GM18870 (cell line): ENCODE data around the gene CYCS.
"Not testable (repeated sequence)": the region's sequence is repeated elsewhere in the genome, so short reads cannot be mapped to it uniquely, and the experiment has no call there.

Experiments
- ATAC-seq: cut with Tn5 transposase; IDR thresholded peaks from one replicate; pipeline ENCODE4 v1.9.1; 2021; ENCODE audit warnings: moderate library complexity; ENCODE audit not compliant: unreplicated experiment

Gene CYCS

DNA sequence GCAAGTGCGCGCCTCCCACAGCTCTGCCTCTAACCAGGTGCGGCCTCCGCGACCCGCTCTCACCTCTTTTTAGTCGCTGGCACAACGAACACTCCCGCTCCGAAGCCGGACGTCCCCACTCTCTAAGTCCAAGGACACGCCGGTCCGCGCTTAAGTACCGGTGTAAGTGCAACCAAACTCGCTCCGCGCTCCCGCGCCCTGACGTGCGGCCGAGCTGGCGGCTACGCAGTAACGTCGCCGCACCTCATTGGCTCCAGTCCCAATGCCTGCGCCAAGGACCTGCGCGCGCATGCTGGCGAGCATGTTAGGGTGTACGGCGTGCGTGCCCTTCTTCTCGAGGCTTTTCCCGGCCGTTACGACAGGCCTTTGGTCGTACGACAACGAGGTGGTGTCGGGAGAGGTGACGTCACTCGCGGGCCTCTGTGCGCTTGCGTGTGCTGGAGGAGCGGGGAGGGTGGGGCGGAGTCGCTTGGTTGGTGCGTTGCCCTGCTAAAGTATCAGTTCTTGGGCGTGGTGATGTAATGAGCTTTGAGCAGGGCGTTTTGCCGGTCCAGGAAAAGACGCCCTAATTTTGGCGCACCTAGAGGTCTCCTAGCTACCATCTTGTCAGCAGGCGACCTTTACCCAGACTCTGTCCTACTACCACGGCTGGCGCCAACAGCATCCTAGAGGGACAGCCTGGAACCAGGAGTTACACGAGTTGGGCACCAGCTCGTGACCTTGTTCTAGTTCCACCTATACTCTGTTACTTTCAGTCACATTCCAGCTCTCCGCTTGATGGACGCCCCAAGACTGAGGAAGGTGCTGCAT, at the start of gene CYCS:
TSS of gene CYCS (minus strand) at position 124 of the 810 bp plus-strand sequence. CDS start 1,141 bp downstream, outside the sequence.
- peak; percentile 92 for ATAC-seq

DNA sequence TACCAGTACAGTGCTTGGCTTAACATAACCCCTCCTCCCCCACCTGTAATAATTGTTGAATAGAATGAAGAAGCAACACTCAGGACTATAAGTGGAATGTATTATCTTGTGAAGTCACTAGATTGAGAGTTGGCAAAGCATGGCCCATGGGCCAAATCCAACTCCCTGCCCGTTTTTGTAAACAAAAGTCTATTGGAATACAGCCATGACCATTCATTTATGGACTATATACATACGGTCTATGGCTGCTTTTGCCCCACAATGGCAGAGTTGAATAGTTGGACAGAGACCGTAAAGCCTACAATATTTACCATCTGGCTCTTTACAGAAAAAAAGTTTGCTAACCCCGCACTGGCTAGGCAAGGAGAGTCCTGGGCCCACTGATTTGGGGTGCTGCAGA, 48.1 kb upstream of the CYCS start:
- no peak for ATAC-seq

DNA sequence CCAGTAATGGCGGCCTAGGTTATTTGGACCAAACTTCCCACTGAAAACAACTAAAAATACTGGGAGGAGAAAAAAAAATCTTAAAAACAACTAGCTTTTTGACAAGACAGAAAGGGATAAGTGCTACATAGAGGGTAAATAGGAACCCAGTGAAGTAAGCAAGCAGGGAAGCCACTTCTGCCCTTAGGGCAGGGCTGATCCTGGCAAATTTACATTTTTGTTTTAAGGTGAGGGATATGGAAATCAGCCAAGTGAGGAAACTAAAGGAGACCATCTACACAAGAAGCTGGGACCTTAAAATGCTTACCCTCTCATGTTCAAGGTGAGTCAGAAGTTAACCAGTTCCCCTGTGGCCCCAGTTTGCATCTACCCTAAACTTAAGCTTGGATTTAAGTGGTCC, 46.5 kb upstream of the CYCS start:
- ATAC-seq: no peak

DNA sequence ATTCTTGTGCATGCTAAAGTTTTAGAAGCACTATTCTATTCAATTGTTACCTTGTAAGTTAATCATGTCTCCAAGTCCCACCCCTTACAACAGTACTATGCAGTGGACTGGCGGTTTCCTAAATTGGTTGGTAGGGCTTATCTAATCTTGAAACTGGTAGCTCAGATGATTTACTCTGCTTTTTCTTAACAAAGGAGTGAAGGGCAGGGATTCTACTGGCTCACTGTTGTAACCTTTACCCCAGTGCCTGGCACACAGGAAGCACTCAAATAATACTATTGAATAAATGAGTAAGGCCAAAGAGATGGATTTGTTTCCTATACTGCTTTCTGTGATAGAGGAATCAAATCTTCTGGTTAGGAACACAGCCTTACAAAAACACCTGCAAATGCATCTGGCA, 46.0 kb upstream of the CYCS start:
- ATAC-seq: no peak

DNA sequence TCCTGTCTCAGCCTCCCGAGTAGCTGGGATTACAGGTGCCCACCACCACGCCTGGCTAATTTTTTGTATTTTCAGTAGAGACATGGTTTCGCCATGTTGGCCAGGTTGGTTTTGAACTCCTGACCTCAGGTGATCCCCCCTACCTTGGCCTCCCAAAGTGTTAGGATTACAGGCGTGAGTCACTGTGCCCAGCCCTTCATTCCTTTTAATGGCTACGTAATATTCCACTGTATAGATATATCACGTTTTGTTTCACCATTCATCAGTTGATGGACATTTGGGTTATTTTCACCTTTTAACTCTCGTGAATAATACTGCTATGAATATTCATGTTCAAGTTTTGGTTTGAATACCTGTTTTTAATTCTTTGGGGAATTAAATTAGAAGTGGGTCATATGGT, 44.6 kb upstream of the CYCS start:
- ATAC-seq: no peak

DNA sequence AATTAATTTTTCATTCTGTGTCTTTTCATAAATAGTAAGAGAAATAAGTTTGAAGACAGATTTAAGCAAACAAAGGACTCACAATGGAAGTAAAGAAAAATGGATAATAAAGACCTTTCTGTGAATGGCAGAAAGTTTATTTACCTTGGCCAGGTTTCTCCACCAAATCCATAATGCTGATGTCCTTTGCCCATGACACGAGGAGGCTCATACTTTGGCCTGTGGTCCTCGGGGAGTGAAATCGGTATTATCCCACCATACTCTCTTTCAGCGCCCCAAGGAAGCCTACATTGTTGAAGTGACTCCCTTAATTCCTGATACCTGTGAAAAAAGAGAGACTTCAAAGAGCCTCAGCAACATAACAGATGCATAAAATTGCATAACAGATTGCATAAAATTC, 43.1 kb upstream of the CYCS start:
- ATAC-seq: no peak

DNA sequence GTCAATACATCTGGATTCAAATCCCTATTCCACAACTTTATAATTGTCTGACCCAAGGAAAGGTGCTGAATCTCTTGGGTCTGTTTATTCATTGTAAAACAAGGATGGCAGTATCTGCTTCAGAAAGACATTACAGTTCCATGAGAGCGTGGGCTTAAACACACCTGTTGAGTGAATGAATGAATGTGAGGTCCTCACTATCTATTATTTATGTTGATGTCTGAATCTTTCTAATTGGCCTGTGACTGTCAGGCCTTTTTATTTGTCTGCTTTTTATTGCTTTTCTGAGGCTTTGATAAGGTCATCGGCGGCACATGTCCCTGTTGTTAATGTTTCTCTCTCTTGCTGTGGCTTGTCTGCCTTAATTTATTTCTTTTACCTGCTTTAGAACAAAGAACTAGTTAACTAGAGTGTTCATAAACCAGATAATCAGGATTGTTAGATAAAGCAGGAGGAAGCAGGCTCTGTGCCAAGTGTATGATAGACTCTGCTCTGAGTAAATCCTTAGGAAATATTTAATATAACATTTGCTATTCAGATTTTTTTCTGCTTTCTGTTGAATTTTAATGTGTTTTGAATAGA, 42.3 kb upstream of the CYCS start:
- ATAC-seq: no peak

DNA sequence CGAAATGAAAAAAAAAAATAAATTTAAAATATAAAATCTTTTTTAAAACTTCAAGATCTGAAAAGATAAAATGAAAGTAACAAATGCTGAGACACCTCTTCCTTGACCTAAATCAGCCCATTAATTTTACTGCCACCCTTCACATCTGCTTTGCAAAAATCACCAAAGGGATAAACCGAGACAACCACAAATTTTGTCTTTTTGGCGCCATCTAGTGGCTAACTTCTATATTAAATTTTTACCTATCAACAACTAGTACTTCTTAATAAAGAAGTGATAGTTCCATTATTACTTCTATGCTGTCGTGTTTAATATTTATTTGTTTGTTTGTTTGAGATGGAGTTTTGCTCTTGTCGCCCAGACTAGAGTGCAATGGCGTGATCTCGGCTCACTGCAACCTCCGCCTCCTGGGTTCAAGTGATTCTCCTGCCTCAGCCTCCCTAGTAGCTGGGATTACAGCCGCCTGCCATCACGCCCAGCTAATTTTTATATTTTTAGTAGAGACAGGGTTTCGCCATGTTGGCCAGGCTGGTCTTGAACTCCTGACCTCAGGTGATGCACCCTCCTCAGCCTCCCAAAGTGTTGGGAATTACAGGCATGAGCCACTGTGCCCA, 35.0 kb upstream of the CYCS start:
- not testable (repeated sequence) for ATAC-seq

DNA sequence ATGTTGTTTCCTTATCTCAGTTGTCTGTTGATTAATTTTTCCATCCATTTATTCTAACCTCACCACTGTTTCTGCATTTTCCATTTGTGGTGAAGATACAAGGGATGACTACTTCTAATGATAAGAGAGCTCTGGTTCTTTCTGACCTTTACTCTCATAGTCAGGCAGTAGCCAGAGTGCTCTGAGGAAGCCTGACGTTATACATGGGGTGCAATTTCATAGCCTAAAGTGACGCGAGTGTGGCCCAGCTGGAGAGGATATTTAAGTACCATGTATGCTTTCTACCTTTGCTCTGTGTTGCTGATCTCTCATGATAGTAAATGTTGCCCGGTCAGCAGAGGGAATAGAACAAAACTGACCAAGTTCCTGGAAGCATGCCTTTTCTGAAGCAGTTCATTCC, 33.9 kb upstream of the CYCS start:
- no peak for ATAC-seq

DNA sequence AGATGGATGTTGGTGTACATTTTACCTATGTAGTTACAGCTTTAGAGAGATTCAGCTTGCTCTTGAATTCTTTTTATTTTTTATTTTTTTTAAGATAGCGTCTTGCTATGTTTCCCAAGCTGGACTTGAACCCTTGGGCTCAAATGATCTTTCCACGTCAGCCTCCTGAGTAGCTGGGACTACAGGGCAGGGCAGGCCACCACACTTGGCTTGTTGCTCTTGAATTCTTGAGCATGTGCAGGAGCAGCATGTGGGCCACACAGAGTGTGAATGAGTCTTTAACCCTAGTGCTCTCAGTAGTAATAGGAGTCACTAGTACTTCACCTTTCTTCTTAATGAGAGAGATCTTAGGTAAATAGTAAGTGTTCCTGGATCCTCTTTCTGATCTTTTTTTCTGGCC, 26.7 kb upstream of the CYCS start:
- ATAC-seq: no peak

DNA sequence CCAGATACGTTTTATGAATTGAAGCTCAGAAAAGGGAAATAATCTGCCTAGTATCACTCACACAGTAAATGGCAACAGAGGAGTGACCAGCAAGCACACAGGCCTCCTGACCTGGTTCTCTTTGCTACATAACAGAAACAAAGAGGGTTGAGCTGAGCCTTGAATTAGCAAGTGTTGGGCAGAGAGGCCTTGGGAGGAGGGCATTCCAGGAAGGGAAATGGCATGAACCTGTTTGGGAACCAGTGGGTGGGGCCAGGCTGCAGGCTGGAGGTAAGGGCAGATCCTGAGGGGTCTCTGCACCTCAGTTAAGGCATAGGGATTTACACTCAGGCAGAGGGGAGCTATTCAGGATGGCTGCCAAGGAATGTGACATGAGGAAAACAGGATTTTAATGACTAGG, 24.8 kb upstream of the CYCS start:
- no peak for ATAC-seq

DNA sequence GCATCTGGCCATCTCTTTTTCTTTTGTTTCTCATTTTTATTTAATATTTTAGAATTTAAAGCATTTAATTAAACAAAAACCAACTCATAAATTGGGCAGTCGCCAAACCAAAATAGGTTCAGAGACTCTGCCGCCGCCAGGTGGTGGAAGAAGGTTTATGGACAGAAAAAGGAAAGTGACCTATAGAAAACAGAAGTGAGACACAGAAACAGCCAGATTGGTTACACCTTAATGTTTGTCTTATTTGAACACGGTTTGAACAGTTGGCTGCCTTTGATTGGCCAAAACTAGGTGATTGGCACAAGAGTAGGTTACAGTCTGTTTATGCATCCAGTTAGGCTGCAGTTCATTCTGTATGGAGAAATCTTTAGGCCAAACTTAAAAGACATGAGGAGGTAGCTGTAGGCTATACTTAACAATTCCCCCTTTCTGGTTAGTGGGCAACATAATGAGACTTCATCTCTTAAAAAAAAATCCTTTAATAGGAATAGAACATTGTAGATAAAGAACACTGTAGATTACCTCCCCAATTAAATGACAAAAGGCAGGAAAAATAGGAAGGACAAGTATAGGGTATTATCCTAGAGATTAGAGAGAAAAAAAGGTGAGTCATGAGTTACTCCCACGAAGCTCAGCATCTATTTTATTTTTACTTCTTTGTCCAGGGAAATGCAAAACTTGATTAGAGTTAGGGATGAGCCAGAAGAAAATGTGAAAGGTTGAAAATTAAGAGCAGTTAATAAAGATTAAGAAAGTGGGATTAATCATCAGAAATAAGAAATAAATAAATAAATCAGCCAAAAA, 23.9 kb upstream of the CYCS start:
- no peak for ATAC-seq

DNA sequence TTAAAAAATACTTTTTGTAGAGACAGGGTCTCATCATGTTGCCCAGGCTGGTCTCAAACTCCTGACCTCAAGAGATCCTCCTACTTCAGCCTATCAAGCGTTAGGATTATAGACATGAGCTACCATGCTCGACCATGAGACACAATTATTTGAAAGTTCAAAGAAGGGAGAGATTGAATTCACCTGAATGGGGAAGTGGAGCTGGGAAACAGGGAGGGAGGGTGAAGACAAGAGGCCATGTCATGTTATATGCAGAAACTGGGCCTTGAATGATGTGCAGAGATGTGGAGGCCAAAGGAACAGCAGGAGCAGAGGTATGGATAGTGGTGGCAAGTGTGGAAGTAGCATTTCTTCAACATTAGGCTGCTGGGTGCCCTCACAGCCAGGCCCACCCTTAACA, 18.7 kb upstream of the CYCS start:
- no peak for ATAC-seq

DNA sequence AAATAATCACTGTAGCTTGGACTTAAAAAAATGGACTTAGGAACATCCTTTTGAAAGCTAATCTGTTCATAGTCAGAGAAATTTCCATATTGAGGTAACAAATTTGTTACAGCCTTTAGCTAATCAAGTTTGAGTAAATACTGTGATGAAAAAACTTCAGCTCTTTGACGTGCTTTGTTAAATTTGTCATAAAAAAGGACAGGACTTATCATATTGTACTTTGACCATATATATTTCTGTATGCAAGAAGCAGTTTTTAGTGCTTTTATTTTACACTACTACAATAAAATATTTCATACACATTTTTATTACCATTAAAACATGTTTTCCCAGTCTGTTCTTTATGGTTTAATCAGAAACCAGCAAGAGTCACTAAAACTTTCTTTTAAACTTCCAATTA, 14.5 kb upstream of the CYCS start:
- no peak for ATAC-seq

DNA sequence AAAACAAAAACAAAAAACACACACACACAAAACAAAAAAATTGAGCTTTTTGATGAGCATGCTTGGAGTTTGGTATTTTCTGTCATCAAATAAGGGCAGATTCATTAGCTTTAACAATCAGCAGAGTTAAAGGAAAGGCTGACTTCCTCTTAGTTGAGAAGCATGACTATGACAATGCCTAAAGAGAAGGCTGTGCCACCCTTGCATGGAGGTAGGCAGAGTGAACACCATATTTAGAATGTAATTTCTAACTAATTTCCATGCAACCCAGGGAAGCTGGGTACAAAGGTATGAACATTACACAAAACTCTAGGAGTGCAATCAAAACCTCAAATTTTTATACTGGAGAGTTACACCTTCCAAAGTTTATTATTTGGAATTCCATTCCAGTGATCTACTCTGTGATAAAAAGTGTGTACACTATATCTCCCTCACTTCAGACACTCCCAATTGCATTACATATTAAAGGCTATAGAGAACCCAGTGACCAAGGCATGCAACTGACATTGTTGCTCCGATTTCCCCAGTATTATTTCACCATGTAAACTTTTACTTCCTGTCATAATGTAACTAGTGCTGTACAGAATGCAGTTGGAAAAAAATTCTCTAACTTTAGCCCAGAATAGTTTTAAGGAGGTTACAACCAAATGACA, 9.4 kb upstream of the CYCS start:
- ATAC-seq: no peak

DNA sequence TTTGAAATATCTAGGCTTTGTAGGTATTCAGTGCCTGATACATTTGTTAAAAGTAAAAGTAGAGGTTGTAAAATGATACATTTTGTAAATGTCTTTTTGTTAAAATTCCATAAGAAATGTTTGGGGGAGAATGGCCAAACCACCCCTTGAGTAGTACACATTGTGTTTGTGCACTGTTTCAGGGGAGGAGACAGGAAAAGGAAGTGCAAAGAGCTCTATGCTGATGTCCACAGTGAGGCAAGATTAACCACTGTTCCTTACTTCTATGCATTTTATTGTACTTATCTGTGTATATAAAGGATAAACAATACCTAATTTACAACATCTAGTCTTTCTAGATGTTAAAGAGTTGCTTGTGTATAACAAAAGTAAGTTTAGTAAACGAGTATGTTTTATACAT, 7.4 kb upstream of the CYCS start:
- ATAC-seq: no peak

DNA sequence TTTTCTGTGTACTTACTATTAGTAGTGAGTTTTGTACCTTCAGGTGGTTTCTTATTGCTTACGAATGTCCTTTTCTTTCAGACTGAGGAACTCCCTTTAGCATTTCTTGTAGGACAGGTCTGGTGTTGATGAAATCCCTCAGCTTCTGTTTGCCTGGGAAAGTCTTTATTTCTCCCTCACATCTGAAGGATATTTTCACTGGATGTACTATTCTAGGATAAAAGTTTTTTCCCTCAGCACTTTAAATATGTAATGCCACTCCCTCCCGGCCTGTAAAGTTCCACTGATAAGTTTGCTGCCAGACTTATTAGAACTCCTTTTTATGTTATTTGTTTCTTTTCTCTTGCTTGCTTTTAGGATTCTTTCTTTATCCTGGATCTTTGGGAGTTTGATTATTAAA, 1.7 kb upstream of the CYCS start:
- ATAC-seq: no peak

DNA sequence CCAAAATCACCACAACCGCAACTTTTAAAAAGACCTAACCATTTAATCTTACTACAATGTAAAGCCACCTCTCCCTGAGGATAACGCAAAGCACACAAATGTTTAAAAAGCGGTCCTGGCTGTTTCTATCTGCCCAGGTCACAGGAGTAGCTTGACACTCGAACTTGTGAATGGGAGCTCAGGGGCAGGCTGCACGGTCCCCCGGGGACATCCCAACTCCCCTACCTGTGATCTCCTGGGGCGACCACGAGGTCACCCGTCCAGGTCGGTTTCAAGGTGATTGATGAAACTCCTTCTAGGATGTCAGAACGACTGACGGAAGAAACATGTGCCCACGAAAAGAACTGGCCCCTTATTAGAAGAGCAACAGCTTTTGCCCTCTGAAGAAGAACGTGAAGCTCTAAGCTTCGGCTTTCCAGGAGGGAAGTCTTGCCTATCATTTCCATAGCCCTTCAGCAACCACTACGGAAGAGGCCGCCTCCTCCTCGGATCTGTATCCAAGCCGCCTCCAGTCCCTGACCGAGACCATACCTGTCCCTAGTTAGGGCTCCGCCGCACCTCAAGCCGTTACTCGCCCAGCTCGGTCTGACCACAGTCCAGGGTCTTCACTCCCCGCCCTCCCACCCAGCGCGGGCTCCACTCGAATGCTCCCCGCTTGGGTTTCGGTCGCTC, 459 bp downstream of the CYCS start:
- no peak for ATAC-seq

DNA sequence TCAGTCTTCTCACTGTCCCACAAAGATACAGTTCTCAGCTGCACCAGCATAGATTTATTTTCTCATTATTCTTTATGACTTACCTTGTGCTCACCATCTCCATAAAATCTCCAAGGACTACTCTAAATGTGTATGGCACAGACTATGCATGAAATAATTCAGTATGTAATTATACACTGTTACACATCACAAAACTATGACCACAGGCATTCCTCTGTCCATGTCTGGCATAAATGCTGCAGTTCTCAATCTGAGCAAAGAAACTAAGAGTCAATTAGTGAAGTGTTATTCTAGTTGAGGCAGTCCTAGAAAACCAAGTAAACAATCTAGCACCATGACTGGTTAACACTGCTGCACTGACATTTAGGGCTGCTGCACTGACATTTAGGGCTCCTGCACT, 2.7 kb downstream of the CYCS start:
- ATAC-seq: no peak

DNA sequence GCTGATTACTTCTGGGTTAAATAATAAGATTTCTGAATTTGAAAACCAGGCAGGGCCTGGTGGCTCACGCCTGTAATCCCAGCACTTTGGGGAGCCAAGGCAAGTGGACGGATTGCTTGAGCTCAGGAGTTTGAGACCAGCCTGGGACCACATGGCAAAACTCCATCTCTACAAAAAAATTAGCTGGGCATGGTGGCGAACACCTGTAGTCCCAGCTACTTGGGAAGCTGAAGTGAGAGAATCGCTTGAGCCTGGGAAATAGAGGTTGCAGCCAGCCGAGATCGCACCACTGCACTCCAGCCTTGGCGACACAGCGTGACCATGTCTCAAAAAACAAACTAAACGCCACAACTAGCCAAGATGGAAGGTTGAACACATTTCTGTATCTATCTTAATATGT, 3.5 kb downstream of the CYCS start:
- ATAC-seq: no peak

DNA sequence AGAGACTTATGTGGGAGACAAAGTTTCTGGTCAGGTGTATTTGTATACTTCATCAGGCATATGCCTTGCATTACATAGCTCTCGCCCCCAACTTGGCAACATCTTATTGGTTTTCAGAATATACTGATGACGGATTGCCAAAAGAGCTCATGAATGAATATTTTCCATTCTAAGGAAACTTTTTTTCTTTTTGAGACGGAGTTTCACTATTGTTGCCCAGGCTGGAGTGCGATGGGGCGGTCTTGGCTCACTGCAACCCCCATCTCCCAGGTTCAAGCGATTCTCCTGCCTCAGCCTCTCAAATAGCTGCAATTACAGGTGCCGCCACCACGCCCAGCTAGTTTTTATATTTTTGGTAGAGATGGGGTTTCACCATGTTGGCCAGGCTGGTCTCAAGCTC, 6.0 kb downstream of the CYCS start:
- ATAC-seq: no peak
